HG03571 (cell line): ENCODE data around the gene PPP2R5C.
A peak's percentile ranks its signal among the peaks of the same experiment; 100 is the strongest.
"Not testable (repeated sequence)": the region's sequence is repeated elsewhere in the genome, so short reads cannot be mapped to it uniquely, and the experiment has no call there.

ENCODE experiments used
- ATAC-seq: cut with Tn5 transposase; IDR thresholded peaks from one replicate; pipeline ENCODE4 v1.9.1; 2021; ENCODE audit not compliant: unreplicated experiment

Gene PPP2R5C

DNA sequence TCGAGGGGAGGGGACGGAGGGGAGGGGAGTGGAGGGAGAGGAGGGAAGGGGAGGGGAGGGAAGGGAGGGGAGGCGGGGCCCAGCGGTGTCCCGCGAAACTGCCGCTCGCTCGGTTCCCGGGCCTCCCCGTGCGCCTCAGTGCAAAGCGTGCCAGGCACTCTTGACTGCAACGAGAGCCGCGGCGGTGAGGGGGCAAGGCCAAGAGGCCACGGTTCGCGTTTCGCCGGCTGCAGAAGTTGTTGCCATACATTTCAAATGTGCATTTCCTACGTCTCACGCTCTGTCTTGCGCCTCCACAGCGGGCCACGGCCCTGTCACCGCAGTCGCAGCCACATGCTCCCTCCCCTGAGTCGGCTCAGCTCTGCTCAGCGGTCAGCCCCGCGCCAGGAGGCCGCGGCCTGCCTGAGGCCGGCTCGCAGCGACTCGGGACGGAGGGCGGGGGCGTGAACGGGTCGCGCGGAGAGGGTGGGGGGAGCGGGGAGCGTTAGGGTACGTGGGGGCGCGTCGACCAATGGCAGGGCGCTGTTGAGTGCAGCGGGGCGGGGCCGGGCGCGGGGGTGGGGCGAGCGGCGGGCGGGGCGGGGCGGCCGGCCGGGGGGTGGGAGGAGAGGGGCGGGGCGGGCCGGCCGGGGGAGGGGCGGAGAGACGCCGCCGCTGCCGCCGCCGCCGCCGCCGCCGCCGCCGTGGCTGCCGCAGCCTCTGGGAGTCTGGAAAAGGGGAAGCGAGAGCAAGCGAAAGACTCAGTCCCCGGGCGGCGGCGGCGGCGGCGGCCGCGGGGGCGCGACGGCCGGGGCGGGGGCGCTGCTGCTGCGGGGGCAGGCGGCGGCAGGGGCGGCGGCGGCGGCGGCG lies at the start of gene PPP2R5C:
Gene PPP2R5C, plus strand, starts transcription at position 678 of the 849 bp plus-strand sequence. CDS start 185 bp downstream, outside the sequence.
- ATAC-seq: peak; percentile 53

DNA sequence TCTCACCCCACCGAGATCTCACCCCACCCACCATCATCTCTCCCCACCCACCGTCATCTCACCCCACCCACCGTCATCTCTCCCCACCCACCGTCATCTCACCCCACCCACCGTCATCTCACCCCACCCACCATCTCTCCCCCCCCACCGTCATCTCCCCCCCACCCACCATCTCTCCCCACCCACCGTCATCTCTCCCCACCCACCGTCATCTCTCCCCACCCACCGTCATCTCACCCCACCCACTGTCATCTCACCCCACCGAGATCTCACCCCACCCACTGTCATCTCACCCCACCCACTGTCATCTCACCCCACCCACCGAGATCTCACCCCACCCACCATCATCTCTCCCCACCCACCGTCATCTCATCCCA lies 49.7 kb upstream of the PPP2R5C start:
- ATAC-seq: not testable (repeated sequence)

GRCh38 chr14:101712341-101712740 lies 49.2 kb upstream of the PPP2R5C start:
- ATAC-seq: not testable (repeated sequence)

- ATAC-seq: not testable (repeated sequence)
Observed at GRCh38 chr14:101713091-101713490, 48.4 kb upstream of the PPP2R5C start.

DNA sequence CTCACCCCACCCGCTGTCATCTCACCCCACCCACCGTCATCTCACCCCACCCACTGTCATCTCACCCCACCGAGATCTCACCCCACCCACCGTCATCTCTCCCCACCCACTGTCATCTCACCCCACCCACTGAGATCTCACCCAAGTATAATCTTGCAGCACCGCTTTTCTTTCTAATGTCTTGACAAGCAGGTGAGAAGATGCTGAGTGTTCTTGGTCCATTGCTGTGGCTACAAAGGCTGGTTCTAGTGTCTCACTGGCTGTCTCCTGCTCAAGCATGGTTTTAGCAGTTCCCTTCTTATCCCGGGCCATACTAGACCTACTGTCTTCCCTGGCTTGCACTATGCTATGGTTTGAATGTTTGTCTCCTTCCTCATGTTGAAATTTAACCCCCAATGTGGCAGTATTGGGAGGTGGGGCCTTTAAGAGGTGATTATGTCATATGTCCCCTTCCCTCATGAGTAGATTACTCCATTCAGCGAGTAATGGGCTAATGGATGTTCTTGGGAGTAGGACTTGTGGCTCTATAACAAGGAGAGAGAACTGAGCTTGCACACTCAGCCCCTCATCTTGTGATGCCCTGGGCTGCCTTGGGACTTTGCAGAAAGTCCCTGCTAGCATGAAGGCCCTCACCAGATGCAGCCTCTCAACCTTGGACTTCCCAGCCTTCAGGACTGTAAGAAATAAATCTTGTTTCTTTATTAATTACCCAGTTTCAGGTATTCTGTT lies 47.7 kb upstream of the PPP2R5C start:
- no peak for ATAC-seq

- no peak for ATAC-seq
Observed at GRCh38 chr14:101714394-101714793, 47.1 kb upstream of the PPP2R5C start.

- ATAC-seq: no peak
Observed at GRCh38 chr14:101715210-101716076, 46.1 kb upstream of the PPP2R5C start.

DNA sequence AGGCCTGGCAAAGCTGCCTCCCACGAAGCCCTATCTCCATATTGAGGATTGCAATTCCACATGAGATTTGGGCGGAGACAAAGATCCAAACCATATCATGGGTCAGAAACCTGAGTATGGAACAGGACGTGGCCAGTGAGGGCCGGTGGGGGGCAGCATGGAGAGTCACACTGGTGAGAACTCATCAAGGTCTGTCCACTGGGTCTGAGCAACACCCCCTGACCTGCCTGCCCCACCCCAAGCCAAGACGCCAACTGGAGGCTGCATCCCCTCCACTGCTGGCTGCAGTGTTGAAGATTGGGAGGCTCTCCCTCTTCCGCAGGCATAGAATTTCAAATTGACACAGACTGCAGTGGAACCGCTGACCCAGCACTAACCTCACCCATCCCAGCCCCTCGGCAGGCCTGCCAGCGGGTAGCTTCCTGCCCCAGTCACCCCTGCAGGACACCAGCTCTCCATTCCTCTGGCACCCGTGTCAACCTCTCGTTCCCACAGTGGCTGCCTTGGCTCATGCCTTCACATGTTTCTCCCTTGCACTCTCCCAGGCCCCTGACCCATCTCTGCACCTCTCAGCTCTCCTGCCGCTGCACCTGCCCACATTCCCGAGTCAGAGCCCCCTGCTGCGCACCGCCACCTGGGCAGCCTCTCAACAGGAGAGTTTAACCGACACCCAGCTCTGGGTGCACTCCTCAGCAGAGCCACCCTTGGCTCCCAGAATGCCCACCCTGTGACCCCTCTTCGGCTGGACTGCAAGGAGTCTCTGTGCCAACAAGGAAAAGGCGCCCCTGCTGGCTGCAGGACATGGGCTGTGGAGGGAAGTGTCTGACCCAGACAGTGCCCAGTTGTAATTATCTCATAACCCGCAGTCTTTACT lies 45.2 kb upstream of the PPP2R5C start:
- no peak for ATAC-seq

DNA sequence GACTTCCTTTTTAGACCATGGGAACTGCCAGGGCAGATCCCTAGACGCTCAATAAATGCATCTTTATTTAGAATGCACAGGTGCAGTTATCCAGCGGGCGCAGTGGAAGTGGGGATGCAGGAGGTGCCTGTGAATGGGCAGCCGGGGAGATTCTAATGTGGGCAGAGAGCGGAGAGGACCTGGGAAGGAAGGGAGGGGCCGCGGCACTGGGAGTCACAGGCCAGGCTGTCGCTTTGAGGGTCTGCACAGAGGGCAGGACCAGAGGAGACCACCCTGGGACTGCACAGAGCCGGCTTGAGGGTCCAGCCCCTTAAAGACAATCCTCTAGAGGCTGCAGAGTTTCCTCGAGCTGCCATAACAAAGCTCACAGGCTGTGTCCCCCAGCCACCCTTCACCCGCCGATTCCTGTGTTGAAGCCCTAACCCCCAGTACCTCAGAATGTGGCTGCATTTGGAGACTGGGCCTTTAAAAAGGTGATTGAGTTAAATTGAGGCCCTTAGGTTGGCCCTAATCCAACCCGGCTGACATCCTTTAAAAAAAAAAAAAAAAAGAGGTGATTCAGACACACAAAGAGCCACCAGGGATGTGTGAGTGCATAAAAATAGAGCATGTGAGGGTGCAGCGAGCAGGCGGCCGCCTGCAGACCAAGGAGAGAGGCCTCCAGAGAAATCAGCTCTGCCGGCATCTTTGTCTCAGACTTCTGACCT lies 44.4 kb upstream of the PPP2R5C start:
- no peak for ATAC-seq

GRCh38 chr14:101717663-101718490 lies 43.6 kb upstream of the PPP2R5C start:
- no peak for ATAC-seq

- ATAC-seq: no peak
Observed at GRCh38 chr14:101719045-101719645, 42.4 kb upstream of the PPP2R5C start.

- no peak for ATAC-seq
Observed at GRCh38 chr14:101719708-101720107, 41.8 kb upstream of the PPP2R5C start.

GRCh38 chr14:101721111-101721510 lies 40.4 kb upstream of the PPP2R5C start:
- ATAC-seq: no peak

- ATAC-seq: peak; percentile 50
Observed at GRCh38 chr14:101721951-101722661, 39.4 kb upstream of the PPP2R5C start.

- ATAC-seq: no peak
Observed at GRCh38 chr14:101723061-101723595, 38.4 kb upstream of the PPP2R5C start.

DNA sequence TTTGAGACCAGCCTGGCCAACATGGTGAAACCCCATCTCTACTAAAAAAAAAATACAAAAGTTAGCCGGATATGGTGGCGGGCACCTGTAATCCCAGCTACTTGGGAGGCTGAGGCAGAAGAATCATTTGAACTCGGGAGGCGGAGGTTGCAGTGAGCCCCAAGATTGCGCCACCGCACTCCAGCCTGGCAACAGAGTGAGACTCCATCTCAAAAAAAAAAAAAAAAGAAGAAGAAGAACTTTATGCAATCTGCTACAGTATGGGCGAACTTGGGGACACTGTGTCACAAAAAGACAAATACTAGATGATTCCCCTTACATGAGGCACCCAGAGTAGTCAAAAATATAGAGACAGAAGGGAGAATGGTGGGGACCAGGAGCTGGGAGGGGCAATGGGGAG lies 35.9 kb upstream of the PPP2R5C start:
- ATAC-seq: not testable (repeated sequence)

DNA sequence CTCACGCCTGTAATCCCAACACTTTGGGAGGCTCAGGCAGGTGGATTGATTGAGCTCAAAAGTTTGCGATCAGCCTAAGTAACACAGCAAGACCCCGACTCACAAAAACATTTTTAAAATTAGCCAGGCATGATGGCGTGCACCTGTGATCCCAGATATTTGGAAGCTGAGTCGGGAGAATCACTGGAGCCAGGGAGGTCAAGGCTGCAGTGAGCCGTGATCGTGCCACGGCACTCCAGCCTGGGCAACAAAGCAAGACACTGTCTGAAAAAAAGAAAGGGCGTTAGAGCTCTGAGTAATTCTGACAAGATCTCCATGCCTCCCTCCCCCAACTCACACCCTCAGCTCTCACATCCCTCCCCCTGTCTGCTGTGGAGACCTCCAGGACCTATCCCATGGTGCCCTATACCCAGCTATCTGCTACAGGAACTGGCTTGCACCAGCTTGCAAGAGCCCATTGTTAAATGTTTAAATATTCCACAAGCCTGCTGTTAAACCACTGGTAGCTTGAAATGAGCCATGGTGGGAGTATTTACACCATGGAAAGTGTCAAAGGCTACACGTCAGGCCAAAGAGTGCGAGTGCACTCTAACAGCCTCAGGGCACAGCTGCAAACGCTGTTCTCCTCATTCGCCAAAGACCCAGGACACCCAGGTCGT lies 35.1 kb upstream of the PPP2R5C start:
- ATAC-seq: no peak
